Nephron (organoid): ENCODE results near the gene TXNDC16.

Experiments used
- H3K27ac Mint-ChIP-seq, 3 experiments: 2 replicates each; pipeline ENCODE4 v1.8.0; 2020; ENCODE audit warnings: mixed read lengths in 3 of 3, mild to moderate bottlenecking in 2 of 3, moderate library complexity in 1 of 3
- H3K27me3 Mint-ChIP-seq: 2 replicates; pipeline ENCODE4 v1.8.0; 2021; ENCODE audit warnings: low read depth, mild to moderate bottlenecking, moderate library complexity, mixed read lengths
- H3K36me3 Mint-ChIP-seq: 2 replicates; pipeline ENCODE4 v1.8.0; 2020; ENCODE audit warnings: low read depth, mixed read lengths
- H3K4me1 Mint-ChIP-seq: 2 replicates; pipeline ENCODE4 v1.8.0; 2020; ENCODE audit warnings: mixed read lengths
- H3K4me3 Mint-ChIP-seq, 3 experiments: 2 replicates each; pipeline ENCODE4 v1.8.0; 2020; ENCODE audit warnings: mild to moderate bottlenecking in 3 of 3, mixed read lengths in 3 of 3, moderate library complexity in 2 of 3
- H3K9me3 Mint-ChIP-seq: 2 replicates; pipeline ENCODE4 v1.8.0; 2020; ENCODE audit warnings: mixed read lengths
- CTCF ChIP-seq, 3 experiments: fragments of 200-600 bp; sonication (generic); IDR thresholded peaks; one replicate each; pipeline ENCODE4 v1.5.0; 2021; ENCODE audit warnings: antibody characterized with exemption in 3 of 3; ENCODE audit not compliant: unreplicated experiment in 3 of 3

TXNDC16 gene

GRCh38 chr14:52405314-52405713, 147.0 kb downstream of the TXNDC16 start:
- H3K4me1 Mint-ChIP-seq, result peaks cover 5% of the 10 kb centered on the region
- no peak overlapping the region for H3K4me3 Mint-ChIP-seq

GRCh38 chr14:52402812-52403526, 149.3 kb downstream of the TXNDC16 start:
- Mint-ChIP-seq H3K4me1 (peaks cover 18% of the 10 kb centered on the region), H3K27ac (no peak overlapping the region), H3K27me3 (no peaks in the 10 kb centered on the region), H3K9me3 (peaks cover 4% of the 10 kb centered on the region), H3K4me3 (no peak overlapping the region), H3K36me3 (no peaks in the 10 kb centered on the region)
- no peak for TF ChIP-seq CTCF (IDR thresholded peaks at IDR 0.05; ENCODE audit: unreplicated experiment in 3 of 3)

More at GRCh38 chr14:52405314-52405713, 147.0 kb downstream of the TXNDC16 start:
- Mint-ChIP-seq H3K27me3 (no peaks in the 10 kb centered on the region), H3K9me3 (no peaks in the 10 kb centered on the region), H3K27ac (no peak overlapping the region), H3K36me3 (no peaks in the 10 kb centered on the region)
- TF ChIP-seq CTCF (IDR thresholded peaks at IDR 0.05; ENCODE audit: unreplicated experiment in 3 of 3), result no peak

- Mint-ChIP-seq H3K27ac (peak overlapping the region; percentile 84 to 96 (median 86)), H3K4me3 (no peak overlapping the region), H3K27me3 (peaks cover 3% of the 10 kb centered on the region), H3K9me3 (peaks cover 6% of the 10 kb centered on the region), H3K4me1 (peaks cover 18% of the 10 kb centered on the region), H3K36me3 (no peaks in the 10 kb centered on the region)
- no peak for TF ChIP-seq CTCF (IDR thresholded peaks at IDR 0.05; ENCODE audit: unreplicated experiment in 3 of 3)
Observed at GRCh38 chr14:52400846-52401245, 151.5 kb downstream of the TXNDC16 start.

GRCh38 chr14:52399921-52400595, 152.2 kb downstream of the TXNDC16 start:
- H3K36me3 Mint-ChIP-seq, result no peaks in the 10 kb centered on the region
- H3K27ac Mint-ChIP-seq, result peak overlapping the region; percentile 84 to 96 (median 86)
- peak; percentile 18 to 39 (median 24) for TF ChIP-seq CTCF (IDR thresholded peaks at IDR 0.05; ENCODE audit: unreplicated experiment in 3 of 3)
- H3K4me1 Mint-ChIP-seq, result peaks cover 18% of the 10 kb centered on the region
- H3K4me3 Mint-ChIP-seq, result peak overlapping the region in 1 of 3 experiments; percentile 1
- peaks cover 7% of the 10 kb centered on the region for H3K9me3 Mint-ChIP-seq
- peaks cover 3% of the 10 kb centered on the region for H3K27me3 Mint-ChIP-seq

- Mint-ChIP-seq H3K4me1 (peaks cover 18% of the 10 kb centered on the region), H3K27me3 (peaks cover 3% of the 10 kb centered on the region), H3K36me3 (no peaks in the 10 kb centered on the region), H3K9me3 (peaks cover 9% of the 10 kb centered on the region), H3K4me3 (peak overlapping the region in 1 of 3 experiments; percentile 11), H3K27ac (peak overlapping the region; percentile 84 to 96 (median 86))
- no peak for TF ChIP-seq CTCF (IDR thresholded peaks at IDR 0.05; ENCODE audit: unreplicated experiment in 3 of 3)
Observed at GRCh38 chr14:52399104-52399503, 153.2 kb downstream of the TXNDC16 start.
